ENCODE results near the gene PPP1R12B. TPM values are rescaled to one million over a fixed set of nuclear protein-coding genes. Genes with fewer than 3 reads are reported as not detected.
"Not testable (repeated sequence)": the region's sequence is repeated elsewhere in the genome, so short reads cannot be mapped to it uniquely, and the experiment has no call there.

PPP1R12B gene
- total RNA-seq, 2 experiments from 2014 or later: 19.1 to 23.5 TPM

DNA sequence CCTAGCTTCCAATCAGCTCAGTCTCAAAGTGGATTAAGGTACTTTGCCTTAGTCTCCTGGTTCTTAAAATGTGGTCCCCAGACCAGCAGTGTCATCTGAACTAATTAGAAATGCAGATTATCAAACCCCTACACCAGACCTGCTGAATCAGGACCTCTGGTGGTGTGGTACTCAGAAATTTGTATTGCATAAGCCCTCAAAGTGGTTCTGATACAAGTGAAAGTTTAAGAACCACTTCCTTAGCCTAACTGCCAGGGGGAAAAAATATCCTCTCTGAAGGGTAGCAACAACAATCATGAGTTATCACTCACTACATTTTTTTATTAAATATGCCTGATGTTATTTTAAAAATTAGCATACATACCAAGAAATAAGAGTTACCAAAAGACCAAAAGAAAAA, 131.2 kb downstream of the PPP1R12B start:
- 0 out of 2 replicates have a peak overlapping the region, but pooled peaks have one; percentile 8 for H3K4me2 ChIP-seq (ENCODE audit: low read length)
- H3K79me2 ChIP-seq (ENCODE audit: insufficient read depth, low read depth, low read length); H4K20me1 ChIP-seq (ENCODE audit: insufficient read depth, low read length); H2AFZ ChIP-seq (ENCODE audit: low read length); H3K9me2 ChIP-seq (ENCODE audit: insufficient read depth, low read length); H3K4me3 ChIP-seq (ENCODE audit: low read depth, low read length, poor library complexity, severe bottlenecking); POLR2A ChIA-PET; intact Hi-C loops (cut with micrococcal nuclease; ENCODE audit: unreplicated experiment); CTCF ChIA-PET (ENCODE audit: unreplicated experiment); H3K9me3 ChIP-seq (ENCODE audit: low read length); H3K36me3 ChIP-seq (ENCODE audit: insufficient read depth, low read length); H3K27ac ChIP-seq (ENCODE audit: low read depth, low read length, poor library complexity, severe bottlenecking); BruUV-seq (replicated peaks): not testable (repeated sequence)
- peak; percentile 5 for DNase-seq (ENCODE audit: low spot score)
- peaks cover 33% of the 10 kb centered on the region for H3K4me1 ChIP-seq (ENCODE audit: insufficient read depth, low read length, poor library complexity, severe bottlenecking)

DNA sequence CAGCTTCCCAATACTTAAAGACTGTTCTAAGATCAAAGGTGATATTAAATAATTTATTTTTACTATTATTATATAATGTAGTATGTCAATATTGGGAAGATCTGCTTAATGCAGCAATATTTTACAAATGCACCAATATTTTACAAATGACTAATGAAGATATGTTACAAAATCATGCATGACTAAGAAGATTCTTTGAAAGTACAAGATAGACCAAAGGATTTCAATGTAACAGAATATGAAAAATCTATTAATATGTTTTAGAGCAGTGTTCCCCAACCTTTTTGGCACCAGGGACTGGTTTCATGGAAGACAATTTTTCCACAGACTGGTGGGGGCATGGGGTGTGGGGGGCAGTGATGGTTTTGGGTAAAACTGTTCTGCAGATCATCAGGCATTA, 132.1 kb downstream of the PPP1R12B start:
- H3K4me2 ChIP-seq (ENCODE audit: low read length); H3K4me3 ChIP-seq (ENCODE audit: low read depth, low read length, poor library complexity, severe bottlenecking); POLR2A ChIA-PET; CTCF ChIA-PET (ENCODE audit: unreplicated experiment); H3K36me3 ChIP-seq (ENCODE audit: insufficient read depth, low read length); H3K9me3 ChIP-seq (ENCODE audit: low read length); DNase-seq (ENCODE audit: low spot score); H3K79me2 ChIP-seq (ENCODE audit: insufficient read depth, low read depth, low read length); intact Hi-C loops (cut with micrococcal nuclease; ENCODE audit: unreplicated experiment); BruUV-seq (replicated peaks); H3K27ac ChIP-seq (ENCODE audit: low read depth, low read length, poor library complexity, severe bottlenecking); H2AFZ ChIP-seq (ENCODE audit: low read length); H4K20me1 ChIP-seq (ENCODE audit: insufficient read depth, low read length); H3K9me2 ChIP-seq (ENCODE audit: insufficient read depth, low read length): not testable (repeated sequence)
- peaks cover 38% of the 10 kb centered on the region for H3K4me1 ChIP-seq (ENCODE audit: insufficient read depth, low read length, poor library complexity, severe bottlenecking)

DNA sequence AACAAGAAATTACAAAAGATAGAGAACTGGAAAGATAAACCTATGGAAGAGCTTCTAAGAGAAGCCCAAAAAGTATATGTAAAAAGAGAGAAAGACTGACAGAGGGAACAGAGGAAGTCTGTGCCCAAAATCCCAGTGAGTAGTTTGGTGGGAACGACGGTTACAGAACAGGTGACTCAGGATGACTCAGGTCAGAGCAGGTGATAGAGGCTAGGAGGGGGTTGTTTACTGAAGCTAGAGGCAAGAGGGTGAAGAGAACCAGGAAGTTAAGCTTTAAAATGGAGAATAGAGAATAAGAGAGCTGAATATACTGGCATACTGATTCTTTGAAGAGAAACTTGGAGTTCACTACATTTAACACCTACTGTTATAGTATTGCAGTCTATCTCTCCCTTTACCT, 134.9 kb downstream of the PPP1R12B start:
- H3K36me3 ChIP-seq (ENCODE audit: insufficient read depth, low read length); H2AFZ ChIP-seq (ENCODE audit: low read length); BruUV-seq (replicated peaks); H4K20me1 ChIP-seq (ENCODE audit: insufficient read depth, low read length); intact Hi-C loops (cut with micrococcal nuclease; ENCODE audit: unreplicated experiment); H3K79me2 ChIP-seq (ENCODE audit: insufficient read depth, low read depth, low read length); H3K9me3 ChIP-seq (ENCODE audit: low read length); CTCF ChIA-PET (ENCODE audit: unreplicated experiment); H3K9me2 ChIP-seq (ENCODE audit: insufficient read depth, low read length): not testable (repeated sequence)
- peak overlapping the region; percentile 16 for H3K27ac ChIP-seq (ENCODE audit: low read depth, low read length, poor library complexity, severe bottlenecking)
- H3K4me3 ChIP-seq (ENCODE audit: low read depth, low read length, poor library complexity, severe bottlenecking): peak overlapping the region; percentile 27
- POLR2A ChIA-PET: interaction anchor here (0.7 kb wide), 1 partner anchor 79 kb away, joined by 6 read pairs; no protein-coding TSS in a partner anchor
- peak overlapping the region; percentile 65 for H3K4me2 ChIP-seq (ENCODE audit: low read length)
- peaks cover 38% of the 10 kb centered on the region for H3K4me1 ChIP-seq (ENCODE audit: insufficient read depth, low read length, poor library complexity, severe bottlenecking)
- peak; percentile 30 for DNase-seq (ENCODE audit: low spot score)

DNA sequence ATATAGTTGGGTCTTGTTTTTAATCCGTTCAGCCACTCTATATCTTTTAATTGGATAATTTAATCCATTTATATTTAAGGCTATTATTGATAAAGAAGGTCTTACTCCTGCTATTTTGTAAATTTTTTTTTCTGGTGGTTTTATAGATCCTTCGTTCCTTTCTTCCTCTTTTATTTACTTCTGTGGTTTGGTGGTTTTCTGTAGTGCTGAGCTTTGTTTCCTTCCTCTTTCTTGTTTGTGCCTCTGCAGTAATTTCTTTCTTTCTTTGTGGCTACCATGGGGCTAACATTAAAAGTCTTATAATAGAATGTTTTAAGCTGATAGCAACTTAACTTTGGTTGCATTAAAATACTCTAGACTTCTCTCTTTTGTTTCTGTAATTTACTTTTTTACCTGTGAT, 135.5 kb downstream of the PPP1R12B start:
- H4K20me1 ChIP-seq (ENCODE audit: insufficient read depth, low read length); H3K79me2 ChIP-seq (ENCODE audit: insufficient read depth, low read depth, low read length); BruUV-seq (replicated peaks); H2AFZ ChIP-seq (ENCODE audit: low read length); intact Hi-C loops (cut with micrococcal nuclease; ENCODE audit: unreplicated experiment); CTCF ChIA-PET (ENCODE audit: unreplicated experiment); H3K9me3 ChIP-seq (ENCODE audit: low read length); H3K9me2 ChIP-seq (ENCODE audit: insufficient read depth, low read length): not testable (repeated sequence)
- Histone ChIP-seq H3K4me2 (ENCODE audit: low read length) (peak overlapping the region; percentile 65), H3K4me3 (ENCODE audit: low read depth, low read length, poor library complexity, severe bottlenecking) (peak overlapping the region; percentile 27), H3K27ac (ENCODE audit: low read depth, low read length, poor library complexity, severe bottlenecking) (peak overlapping the region; percentile 22), H3K36me3 (ENCODE audit: insufficient read depth, low read length) (peaks cover 12% of the 10 kb centered on the region), H3K4me1 (ENCODE audit: insufficient read depth, low read length, poor library complexity, severe bottlenecking) (peaks cover 38% of the 10 kb centered on the region)
- DNase-seq (ENCODE audit: low spot score): peak; percentile 54
- POLR2A ChIA-PET: interaction anchor here (1.0 kb wide), 1 partner anchor 82 kb away, joined by 4 read pairs; no protein-coding TSS in a partner anchor

DNA sequence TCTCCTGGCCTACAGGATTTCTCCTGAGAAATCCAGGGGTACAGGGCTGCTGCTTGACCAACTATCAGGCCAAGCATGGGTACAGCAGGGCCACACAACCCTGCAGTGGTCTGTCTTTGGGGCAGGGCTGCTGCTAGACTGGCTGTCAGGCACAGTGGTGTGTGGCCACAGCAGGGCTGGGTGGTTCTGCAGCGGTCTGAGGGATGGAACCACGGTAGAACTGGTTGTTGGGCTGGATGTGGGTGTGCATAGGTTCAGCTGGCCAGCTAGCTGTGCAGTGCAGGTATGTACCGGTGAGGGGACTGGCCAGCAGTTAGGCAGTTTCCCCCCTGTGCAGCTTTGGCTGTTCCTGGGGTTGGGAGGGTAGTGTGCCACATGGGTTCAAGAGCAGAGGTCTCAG, 136.3 kb downstream of the PPP1R12B start:
- not testable (repeated sequence) for BruUV-seq (replicated peaks)

DNA sequence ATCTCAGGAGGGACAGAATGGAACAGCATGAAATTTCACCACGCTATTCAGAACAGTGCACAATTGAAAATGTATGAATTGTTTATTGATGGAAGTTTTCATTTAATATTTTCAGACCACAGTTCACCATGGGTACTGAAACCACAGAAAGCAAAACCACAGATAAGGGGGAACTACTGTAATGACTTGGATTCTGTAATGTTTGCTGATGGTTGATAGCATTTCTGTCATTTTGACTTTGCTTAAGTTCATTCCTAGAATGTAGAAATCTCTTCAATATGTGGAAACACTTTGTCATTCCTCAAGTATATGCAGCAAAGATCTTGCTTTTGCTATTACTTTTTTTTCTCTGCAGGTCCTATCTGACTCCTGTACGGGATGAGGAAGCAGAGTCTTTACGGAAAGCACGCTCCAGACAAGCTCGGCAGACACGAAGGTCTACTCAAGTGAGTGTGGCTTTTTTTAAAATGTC, 139.7 kb downstream of the PPP1R12B start:
- POLR2A ChIA-PET; DNase-seq (ENCODE audit: low spot score); H3K9me3 ChIP-seq (ENCODE audit: low read length); H3K79me2 ChIP-seq (ENCODE audit: insufficient read depth, low read depth, low read length); H2AFZ ChIP-seq (ENCODE audit: low read length); intact Hi-C loops (cut with micrococcal nuclease; ENCODE audit: unreplicated experiment); H3K27ac ChIP-seq (ENCODE audit: low read depth, low read length, poor library complexity, severe bottlenecking); H3K4me3 ChIP-seq (ENCODE audit: low read depth, low read length, poor library complexity, severe bottlenecking); H4K20me1 ChIP-seq (ENCODE audit: insufficient read depth, low read length); H3K9me2 ChIP-seq (ENCODE audit: insufficient read depth, low read length); CTCF ChIA-PET (ENCODE audit: unreplicated experiment); H3K4me2 ChIP-seq (ENCODE audit: low read length); BruUV-seq (replicated peaks): not testable (repeated sequence)
- peaks cover 15% of the 10 kb centered on the region for H3K36me3 ChIP-seq (ENCODE audit: insufficient read depth, low read length)
- peaks cover 20% of the 10 kb centered on the region for H3K4me1 ChIP-seq (ENCODE audit: insufficient read depth, low read length, poor library complexity, severe bottlenecking)

More for the DNA sequence above, 136.3 kb downstream of the PPP1R12B start:
- H3K79me2 ChIP-seq (ENCODE audit: insufficient read depth, low read depth, low read length); H3K4me3 ChIP-seq (ENCODE audit: low read depth, low read length, poor library complexity, severe bottlenecking); POLR2A ChIA-PET; H3K9me3 ChIP-seq (ENCODE audit: low read length); H3K27ac ChIP-seq (ENCODE audit: low read depth, low read length, poor library complexity, severe bottlenecking); H3K9me2 ChIP-seq (ENCODE audit: insufficient read depth, low read length); intact Hi-C loops (cut with micrococcal nuclease; ENCODE audit: unreplicated experiment); H4K20me1 ChIP-seq (ENCODE audit: insufficient read depth, low read length); CTCF ChIA-PET (ENCODE audit: unreplicated experiment); DNase-seq (ENCODE audit: low spot score); H2AFZ ChIP-seq (ENCODE audit: low read length): not testable (repeated sequence)
- Histone ChIP-seq H3K36me3 (ENCODE audit: insufficient read depth, low read length) (peaks cover 15% of the 10 kb centered on the region), H3K4me1 (ENCODE audit: insufficient read depth, low read length, poor library complexity, severe bottlenecking) (peaks cover 32% of the 10 kb centered on the region), H3K4me2 (ENCODE audit: low read length) (peak overlapping the region; percentile 65)

DNA sequence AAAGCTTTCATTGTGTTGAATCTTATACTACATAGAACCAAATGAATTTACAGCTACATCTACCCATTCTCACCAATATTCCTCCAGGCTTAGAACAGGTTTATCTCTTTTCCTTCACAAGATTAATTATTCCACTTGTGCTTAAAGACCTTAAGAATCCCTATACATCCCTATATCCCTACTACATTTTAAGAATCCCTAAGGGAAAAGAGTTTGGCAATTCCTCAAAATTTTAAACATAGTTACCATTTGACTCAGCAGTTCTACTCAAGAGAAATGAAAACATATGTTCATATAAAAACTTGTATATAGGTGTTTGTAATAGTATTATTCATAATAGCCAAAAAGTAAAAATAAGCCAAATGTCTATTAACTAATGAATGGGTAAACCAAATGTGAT, 140.6 kb downstream of the PPP1R12B start:
- H3K9me3 ChIP-seq (ENCODE audit: low read length); H3K9me2 ChIP-seq (ENCODE audit: insufficient read depth, low read length); intact Hi-C loops (cut with micrococcal nuclease; ENCODE audit: unreplicated experiment); DNase-seq (ENCODE audit: low spot score); H2AFZ ChIP-seq (ENCODE audit: low read length); H4K20me1 ChIP-seq (ENCODE audit: insufficient read depth, low read length); POLR2A ChIA-PET; CTCF ChIA-PET (ENCODE audit: unreplicated experiment); BruUV-seq (replicated peaks); H3K4me2 ChIP-seq (ENCODE audit: low read length); H3K27ac ChIP-seq (ENCODE audit: low read depth, low read length, poor library complexity, severe bottlenecking); H3K4me3 ChIP-seq (ENCODE audit: low read depth, low read length, poor library complexity, severe bottlenecking); H3K79me2 ChIP-seq (ENCODE audit: insufficient read depth, low read depth, low read length): not testable (repeated sequence)
- peaks cover 15% of the 10 kb centered on the region for H3K36me3 ChIP-seq (ENCODE audit: insufficient read depth, low read length)
- peaks cover 11% of the 10 kb centered on the region for H3K4me1 ChIP-seq (ENCODE audit: insufficient read depth, low read length, poor library complexity, severe bottlenecking)

All from OCI-LY7 (cell line).